Retinal pigment epithelial cell (primary cell): ENCODE data around the gene MMP28.

ENCODE experiments used
- DNase-seq: peaks from one replicate; pipeline ENCODE4 v3.0.0-alpha.2; 2010; ENCODE audit warnings: low read depth
- H3K4me3 ChIP-seq: 2 replicates; pipeline ENCODE4 v1.5.1; 2011; ENCODE audit warnings: mild to moderate bottlenecking, low read length, control low read depth, moderate library complexity
- TF ChIP-seq, protein P1 (sequence below): conservative IDR thresholded peaks from 2 replicates; pipeline ENCODE4 v1.5.1; 2011; ENCODE audit warnings: low read depth, low read length, control low read depth, inconsistent platforms

The MMP28 gene, protein sequence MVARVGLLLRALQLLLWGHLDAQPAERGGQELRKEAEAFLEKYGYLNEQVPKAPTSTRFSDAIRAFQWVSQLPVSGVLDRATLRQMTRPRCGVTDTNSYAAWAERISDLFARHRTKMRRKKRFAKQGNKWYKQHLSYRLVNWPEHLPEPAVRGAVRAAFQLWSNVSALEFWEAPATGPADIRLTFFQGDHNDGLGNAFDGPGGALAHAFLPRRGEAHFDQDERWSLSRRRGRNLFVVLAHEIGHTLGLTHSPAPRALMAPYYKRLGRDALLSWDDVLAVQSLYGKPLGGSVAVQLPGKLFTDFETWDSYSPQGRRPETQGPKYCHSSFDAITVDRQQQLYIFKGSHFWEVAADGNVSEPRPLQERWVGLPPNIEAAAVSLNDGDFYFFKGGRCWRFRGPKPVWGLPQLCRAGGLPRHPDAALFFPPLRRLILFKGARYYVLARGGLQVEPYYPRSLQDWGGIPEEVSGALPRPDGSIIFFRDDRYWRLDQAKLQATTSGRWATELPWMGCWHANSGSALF

GRCh38 chr17:35795007-35795870 lies at the start of gene MMP28:
Gene MMP28 (minus strand): TSS chr17:35795641. CDS start chr17:35795377, 264 bp downstream.
- TF ChIP-seq, protein P1, sequence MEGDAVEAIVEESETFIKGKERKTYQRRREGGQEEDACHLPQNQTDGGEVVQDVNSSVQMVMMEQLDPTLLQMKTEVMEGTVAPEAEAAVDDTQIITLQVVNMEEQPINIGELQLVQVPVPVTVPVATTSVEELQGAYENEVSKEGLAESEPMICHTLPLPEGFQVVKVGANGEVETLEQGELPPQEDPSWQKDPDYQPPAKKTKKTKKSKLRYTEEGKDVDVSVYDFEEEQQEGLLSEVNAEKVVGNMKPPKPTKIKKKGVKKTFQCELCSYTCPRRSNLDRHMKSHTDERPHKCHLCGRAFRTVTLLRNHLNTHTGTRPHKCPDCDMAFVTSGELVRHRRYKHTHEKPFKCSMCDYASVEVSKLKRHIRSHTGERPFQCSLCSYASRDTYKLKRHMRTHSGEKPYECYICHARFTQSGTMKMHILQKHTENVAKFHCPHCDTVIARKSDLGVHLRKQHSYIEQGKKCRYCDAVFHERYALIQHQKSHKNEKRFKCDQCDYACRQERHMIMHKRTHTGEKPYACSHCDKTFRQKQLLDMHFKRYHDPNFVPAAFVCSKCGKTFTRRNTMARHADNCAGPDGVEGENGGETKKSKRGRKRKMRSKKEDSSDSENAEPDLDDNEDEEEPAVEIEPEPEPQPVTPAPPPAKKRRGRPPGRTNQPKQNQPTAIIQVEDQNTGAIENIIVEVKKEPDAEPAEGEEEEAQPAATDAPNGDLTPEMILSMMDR: no peak
- H3K4me3 ChIP-seq: peak within 1 kb of the TSS; percentile 48
- no peak for DNase-seq

GRCh38 chr17:35844547-35844946 lies 49.1 kb upstream of the MMP28 start:
- TF ChIP-seq, protein P1: no peak
- no peak overlapping the region for H3K4me3 ChIP-seq
- no peak for DNase-seq

- TF ChIP-seq, protein P1: no peak
- H3K4me3 ChIP-seq: no peak overlapping the region
- no peak for DNase-seq
Observed at GRCh38 chr17:35843698-35844097, 48.3 kb upstream of the MMP28 start.

DNA sequence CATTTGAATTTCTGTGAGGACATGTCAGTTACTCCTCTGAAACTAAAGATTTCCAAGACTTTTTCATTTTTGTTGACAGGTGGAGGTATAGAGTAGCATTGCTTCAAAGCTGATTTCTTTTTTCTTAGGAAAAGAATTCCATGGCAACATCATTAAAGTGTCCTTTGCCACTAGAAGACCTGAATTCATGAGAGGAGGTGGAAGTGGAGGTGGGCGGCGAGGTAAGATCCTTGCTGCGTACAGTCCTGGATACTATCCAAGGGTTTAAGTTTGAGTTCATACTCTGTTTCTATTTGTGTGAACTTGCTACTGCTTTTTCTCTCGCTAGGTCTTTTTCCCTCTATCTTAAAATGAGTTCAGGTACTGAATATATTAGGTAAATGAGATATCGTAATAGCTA lies 46.8 kb upstream of the MMP28 start:
- H3K4me3 ChIP-seq: no peak overlapping the region
- TF ChIP-seq, protein P1: no peak
- DNase-seq: no peak

DNA sequence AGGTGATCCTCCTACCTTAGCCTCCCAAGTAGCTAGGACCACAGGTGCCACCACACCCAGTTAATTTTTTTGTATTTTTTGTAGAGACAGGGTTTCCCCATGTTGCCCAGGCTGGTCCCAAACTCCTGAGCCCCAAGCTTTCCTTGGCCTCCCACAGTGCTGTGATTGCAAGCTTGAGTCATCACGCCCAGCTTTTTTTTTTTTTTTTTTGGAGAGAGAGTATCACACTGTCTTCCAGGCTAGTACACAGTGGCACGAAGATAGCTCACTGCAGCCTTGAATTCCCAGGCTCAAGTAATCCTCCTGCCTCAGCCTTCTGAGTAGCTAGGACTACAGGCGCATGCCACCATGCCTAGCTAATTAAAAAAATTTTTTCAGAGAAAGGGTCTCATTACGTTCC lies 46.1 kb upstream of the MMP28 start:
- DNase-seq: no peak
- TF ChIP-seq, protein P1: no peak

GRCh38 chr17:35841101-35841500 lies 45.7 kb upstream of the MMP28 start:
- no peak for DNase-seq
- no peak overlapping the region for H3K4me3 ChIP-seq
- TF ChIP-seq, protein P1: no peak

More for the DNA sequence above, 46.1 kb upstream of the MMP28 start:
- H3K4me3 ChIP-seq: no peak overlapping the region
